Activated T-helper 2 cell treated with anti-CD3 and anti-CD28 coated beads, Interferon-gamma antibody, Interleukin-2, Interleukin-4, amounts not matched to agents 10 μg/mL and 5 μg/mL and 100 μg/mL, durations not matched to agents 14 hours and 24 hours and 36 hours (primary cell): ENCODE data around the gene GDF9. TPM values are rescaled to one million over a fixed set of nuclear protein-coding genes. Genes with fewer than 3 reads are reported as not detected.

Source experiments
- total RNA-seq: library from RNA; stranded (reverse); gene quantifications from 2 replicates; pipeline ENCODE4 v1.2.3, GENCODE V29; 2022

The GDF9 gene
- total RNA-seq, 1 donor from 2014 or later: not detected

Other genes starting within 250 kb of the GDF9 start
- gene IL13, start 208.3 kb downstream of the GDF9 start, total RNA-seq: 777 and 830 TPM in 2 replicates
- 21.6 and 25.8 TPM in 2 replicates for gene IL4, start 192.5 kb downstream of the GDF9 start, total RNA-seq
- 40.7 and 41.4 TPM in 2 replicates for gene KIF3A, start 128.9 kb downstream of the GDF9 start, total RNA-seq
- 7.6 and 7.7 TPM in 2 replicates for gene CCNI2, start 119.0 kb downstream of the GDF9 start, total RNA-seq
- gene SEPTIN8, start 89.2 kb downstream of the GDF9 start, total RNA-seq: 34.9 and 35.9 TPM in 2 replicates
- gene SOWAHA, start 53.2 kb downstream of the GDF9 start, total RNA-seq: 0.28 and 0.32 TPM in 2 replicates
- gene SHROOM1, start 35.8 kb downstream of the GDF9 start, total RNA-seq: 7.7 and 9.3 TPM in 2 replicates
- gene UQCRQ, start 173 bp upstream of the GDF9 start, total RNA-seq: 400 and 412 TPM in 2 replicates
- gene LEAP2, start 7.2 kb upstream of the GDF9 start, total RNA-seq: 4.3 and 4.4 TPM in 2 replicates
- 33.1 and 35.1 TPM in 2 replicates for gene AFF4, start 97.2 kb upstream of the GDF9 start, total RNA-seq
- gene ZCCHC10, start 160.1 kb upstream of the GDF9 start, total RNA-seq: 35.7 and 39.3 TPM in 2 replicates
- 223 and 229 TPM in 2 replicates for gene HSPA4, start 185.5 kb upstream of the GDF9 start, total RNA-seq